Activated CD8-positive, alpha-beta memory T cell treated with anti-CD3 and anti-CD28 coated beads for 48 hours (primary cell): ENCODE results near the gene NKAPL.

Experiments used
- DNase-seq, 3 experiments: peaks; one replicate each; pipeline ENCODE4 v3.0.0-alpha.2; 2020; ENCODE audit warnings: low read depth in 2 of 3, low spot score in 2 of 3

The NKAPL gene

DNA sequence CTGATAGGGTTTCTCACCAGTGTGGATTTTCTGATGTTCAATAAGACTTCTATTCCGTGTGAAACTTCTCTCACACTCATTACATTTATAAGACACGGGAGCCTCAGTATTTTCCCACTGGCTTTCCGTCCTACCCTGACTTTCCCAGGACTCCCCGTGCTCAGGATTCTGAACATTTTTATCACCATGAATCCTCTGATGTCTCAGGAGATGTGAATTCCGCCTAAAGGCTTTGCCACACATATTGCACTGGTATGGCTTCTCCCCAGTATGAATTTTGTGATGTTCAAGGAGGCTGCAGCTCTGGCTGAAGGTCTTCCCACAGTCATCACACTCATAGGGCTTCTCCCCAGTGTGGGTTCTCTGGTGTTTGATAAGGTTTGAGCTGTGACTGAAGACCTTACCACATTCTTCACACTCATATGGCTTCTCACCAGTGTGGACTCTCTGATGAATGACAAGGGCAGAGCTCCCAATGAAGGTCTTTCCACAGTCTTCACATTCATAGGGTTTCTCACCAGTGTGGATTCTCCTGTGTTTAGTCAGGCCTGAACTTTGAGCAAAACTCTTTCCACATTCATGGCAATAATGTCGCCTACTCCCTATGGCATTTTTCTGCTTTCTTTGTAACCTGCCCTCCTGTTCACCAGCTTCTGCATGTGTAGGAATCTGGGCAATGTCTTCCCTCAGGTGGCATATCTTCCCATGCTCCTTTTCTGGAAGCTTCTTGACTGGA is 13.7 kb upstream of the NKAPL start:
- no peak for DNase-seq

DNA sequence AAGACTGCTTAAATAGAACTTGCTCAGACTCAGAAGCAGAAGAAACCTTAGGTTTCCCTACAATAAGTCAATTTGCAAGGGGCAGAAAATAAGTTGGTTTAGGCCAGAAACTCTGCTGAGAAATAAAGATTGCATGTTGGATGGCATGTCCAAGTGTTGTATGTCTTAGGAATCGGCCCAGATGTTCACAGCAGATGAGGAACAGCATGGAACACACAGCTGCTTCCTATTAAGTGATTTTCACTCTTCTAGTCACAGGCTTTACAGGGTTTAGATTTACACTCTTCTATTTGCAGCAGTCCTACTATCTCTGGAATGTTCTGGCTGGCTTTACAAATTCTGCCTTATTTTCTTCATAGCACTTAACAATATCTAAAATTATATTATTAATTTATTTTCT is 10.2 kb upstream of the NKAPL start:
- no peak for DNase-seq

GRCh38 chr6:28250747-28251146 is 8.3 kb upstream of the NKAPL start:
- no peak for DNase-seq

GRCh38 chr6:28251661-28252008 is 7.5 kb upstream of the NKAPL start:
- peak in 1 of 3 experiments; percentile 10 for DNase-seq

DNA sequence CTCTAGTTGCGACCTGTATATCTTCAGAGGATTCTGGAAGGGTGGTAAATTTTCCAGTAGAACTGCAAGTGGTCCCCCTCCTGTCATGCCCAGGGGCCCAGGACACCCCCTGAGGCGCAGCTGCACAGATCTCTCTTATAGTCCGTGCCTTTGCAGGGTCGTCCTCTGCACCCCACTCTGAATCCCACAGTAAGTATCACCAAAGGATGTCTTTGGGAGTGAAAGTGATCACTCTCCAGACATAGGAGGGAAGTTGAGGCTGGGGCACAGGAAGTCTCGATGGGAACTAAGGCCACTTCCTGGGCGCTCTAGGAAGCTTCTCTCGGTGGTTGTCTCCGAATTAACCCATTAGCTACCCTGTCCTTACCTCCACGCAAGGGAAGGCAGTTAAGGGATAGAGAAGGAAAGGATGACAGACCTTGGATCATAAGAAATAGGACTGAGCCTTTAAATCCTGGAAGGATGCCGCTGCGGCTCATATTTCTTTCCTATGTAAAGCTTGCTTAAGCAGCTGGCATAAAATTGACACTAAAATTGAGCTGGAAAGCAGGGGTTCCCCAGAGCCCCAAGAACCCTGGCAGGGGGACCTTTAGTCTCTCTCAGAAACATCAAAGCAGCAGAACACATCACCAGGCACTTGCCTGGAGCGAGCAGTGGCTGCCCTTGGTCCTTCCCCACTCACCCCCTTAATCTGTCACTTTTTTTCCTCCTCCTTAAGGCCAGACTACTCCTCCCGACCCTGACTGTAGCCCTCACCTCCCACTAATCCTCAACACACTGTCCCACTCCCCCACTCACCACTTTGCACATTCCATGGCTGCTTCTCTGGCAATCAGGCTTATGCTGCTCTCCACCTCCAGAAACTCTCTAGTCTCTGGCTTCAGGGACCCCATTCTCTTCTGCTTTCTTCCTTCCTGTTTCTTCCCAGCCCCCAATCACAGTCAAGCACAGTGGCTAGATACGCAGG is 6.8 kb upstream of the NKAPL start, which contains the start of gene ZKSCAN4:
TSS of gene ZKSCAN4 (minus strand) at position 261 of the 967 bp plus-strand sequence. CDS start 289 bp downstream, outside the sequence.
- DNase-seq: peak; percentile 27 to 53 (median 50)

- no peak for DNase-seq
Measured at GRCh38 chr6:28254121-28254519, 5.0 kb upstream of the NKAPL start.

- DNase-seq: no peak
Measured at GRCh38 chr6:28257042-28257441, 2.1 kb upstream of the NKAPL start.

- no peak for DNase-seq
Measured at GRCh38 chr6:28263922-28264321, 4.8 kb downstream of the NKAPL start.

DNA sequence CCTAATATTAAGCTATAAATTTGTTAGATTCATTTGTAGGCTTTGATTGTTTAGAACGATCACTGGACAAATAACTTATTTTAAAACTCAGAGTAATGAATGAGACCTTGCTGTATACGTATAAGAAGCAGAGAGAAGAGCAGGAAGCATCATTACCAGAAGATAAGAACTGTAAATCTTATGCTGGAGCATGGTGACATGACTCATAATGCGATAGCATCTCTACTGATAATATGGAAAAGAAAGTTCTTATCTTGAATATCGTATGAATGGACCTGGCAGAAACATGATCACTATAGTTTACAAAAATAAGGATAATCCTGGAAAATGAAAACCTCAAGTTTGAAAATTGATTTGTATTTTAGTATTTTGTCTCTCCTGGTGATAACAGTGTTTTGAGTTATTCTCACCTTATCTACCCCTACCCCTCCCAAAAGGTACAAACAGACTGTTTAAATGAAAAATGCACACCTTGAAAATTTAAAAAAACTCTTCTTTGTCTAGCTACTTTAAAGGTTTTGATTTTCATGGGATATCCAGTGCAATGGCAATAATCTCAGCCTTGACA is 5.8 kb downstream of the NKAPL start:
- DNase-seq: no peak

GRCh38 chr6:28266563-28266961 is 7.5 kb downstream of the NKAPL start:
- no peak for DNase-seq

GRCh38 chr6:28266962-28267694 is 8.0 kb downstream of the NKAPL start, which contains the start of gene ZSCAN26:
Gene ZSCAN26, plus strand, starts transcription at chr6:28267143. Its CDS starts 4,777 bp downstream, at chr6:28271920.
- peak; percentile 52 to 65 (median 59) for DNase-seq

GRCh38 chr6:28267695-28268059 is 8.6 kb downstream of the NKAPL start:
- no peak for DNase-seq

DNA sequence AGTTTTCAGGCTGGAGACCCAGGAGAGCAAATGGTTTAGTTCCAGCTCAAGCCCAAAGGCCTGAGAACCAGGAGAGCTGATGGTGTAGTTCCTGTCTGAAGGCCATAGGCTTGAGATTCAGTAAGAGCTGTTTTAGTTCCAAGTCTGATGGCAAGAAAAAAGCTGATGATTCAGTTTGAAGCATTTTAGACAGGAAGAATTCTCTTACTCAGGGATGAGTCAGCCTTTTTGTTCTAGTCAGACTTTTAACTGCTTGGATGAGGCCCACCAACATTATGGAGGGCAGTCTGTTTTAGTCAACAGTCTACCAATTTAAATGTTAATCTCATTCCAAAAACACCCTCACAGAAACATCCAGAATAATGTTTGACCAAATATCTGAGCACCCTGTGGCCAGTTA is 10.4 kb downstream of the NKAPL start:
- no peak for DNase-seq

DNA sequence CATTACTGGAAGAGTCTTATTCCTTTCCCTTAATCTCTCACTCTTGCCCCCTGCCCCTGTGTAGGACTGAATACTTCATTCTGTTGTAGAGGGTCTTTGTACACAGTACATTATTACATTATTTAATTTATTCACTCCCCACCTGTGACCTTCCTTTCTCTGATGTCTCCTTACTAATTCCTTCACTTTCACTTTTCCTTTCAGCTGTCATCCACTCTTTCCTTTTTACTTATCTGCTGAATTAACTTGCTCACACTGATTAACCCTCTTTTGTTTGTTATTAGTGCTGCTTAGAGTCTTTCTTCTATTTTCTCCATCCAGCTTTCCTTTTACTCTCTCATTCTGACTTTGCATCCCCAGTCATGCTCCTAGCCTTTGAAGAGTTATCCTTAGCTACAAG is 15.8 kb downstream of the NKAPL start:
- no peak for DNase-seq

GRCh38 chr6:28277746-28278145 is 18.6 kb downstream of the NKAPL start:
- DNase-seq: no peak

DNA sequence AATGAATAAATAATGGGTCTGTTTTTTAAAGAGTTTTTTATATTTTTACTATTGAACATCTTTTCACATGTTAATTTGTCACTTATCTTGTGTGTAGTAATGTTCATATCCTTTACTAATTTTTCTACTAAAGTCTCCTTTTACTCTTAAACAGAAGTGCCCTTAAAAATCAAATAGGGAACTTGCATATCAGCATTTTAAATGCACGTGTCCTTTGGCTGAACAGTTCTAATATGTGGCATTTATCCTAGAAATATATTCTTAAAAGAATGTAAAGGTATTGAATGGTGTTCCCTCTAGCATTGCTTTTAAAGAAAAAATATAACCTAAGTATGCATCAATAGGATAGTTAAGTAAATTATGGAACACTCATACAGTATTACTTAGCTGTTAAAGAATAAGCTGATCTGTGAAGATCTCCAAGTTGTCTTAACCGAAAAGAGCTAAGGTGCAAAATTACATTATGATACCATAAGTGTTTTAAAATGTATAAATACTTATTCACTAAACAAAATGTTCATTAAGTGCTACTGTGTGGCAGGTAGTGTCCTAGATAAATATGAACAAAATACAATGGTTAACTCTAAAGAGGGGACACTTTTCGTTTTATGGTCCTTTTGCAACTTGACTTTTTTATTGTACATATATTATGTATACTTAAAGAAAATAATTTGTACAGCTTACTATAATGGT is 21.6 kb downstream of the NKAPL start:
- DNase-seq: no peak

GRCh38 chr6:28281288-28282064 is 22.4 kb downstream of the NKAPL start, which contains the start of gene PGBD1:
Gene PGBD1, plus strand, starts transcription at chr6:28281572. Its CDS starts 2,242 bp downstream, at chr6:28283814.
- DNase-seq: peak; percentile 34 to 50 (median 43)

GRCh38 chr6:28282926-28283325 is 23.8 kb downstream of the NKAPL start:
- no peak for DNase-seq

DNA sequence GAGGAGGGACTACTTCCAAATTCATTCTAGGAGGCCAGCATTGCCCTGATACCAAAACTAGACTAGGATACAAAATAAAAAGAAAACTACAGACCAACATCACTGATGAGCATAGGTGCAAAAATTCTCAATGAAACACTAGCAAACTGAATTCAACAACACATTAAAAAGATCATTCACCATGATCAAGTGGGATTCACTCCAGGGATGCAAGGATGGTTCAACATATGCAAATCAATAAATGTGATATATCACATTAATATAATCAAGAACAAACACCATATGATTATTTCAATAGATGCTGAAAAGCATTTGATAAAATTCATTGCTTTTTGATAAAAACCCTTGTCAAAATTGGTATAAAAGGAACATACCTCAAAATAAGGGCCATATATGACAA is 32.5 kb downstream of the NKAPL start:
- DNase-seq: no peak

GRCh38 chr6:28295326-28295725 is 36.2 kb downstream of the NKAPL start:
- no peak for DNase-seq
